ENCODE data around the gene PNPLA1.

GRCh38 chr6:36280467-36280866, 10.6 kb downstream of the PNPLA1 start:
- TF ChIP-seq CTCF (IDR thresholded peaks at IDR 0.05) (no peak), EZH2phosphoT487 (IDR thresholded peaks at IDR 0.05) (no peak), EZH2 (IDR thresholded peaks at IDR 0.05) (no peak)

Data from neural progenitor cell (in vitro differentiated cells).